Erythroblast (primary cell): Measurements from ENCODE around the gene TTC7B.

ENCODE experiments used
- GATA1 ChIP-seq: IDR thresholded peaks from 2 replicates; pipeline ENCODE4 v1.6.1; 2011; ENCODE audit warnings: low read depth, mild to moderate bottlenecking, control low read depth, low read length, moderate library complexity
- POLR2A ChIP-seq: IDR thresholded peaks from 2 replicates; pipeline ENCODE4 v1.6.1; 2011; ENCODE audit warnings: mild to moderate bottlenecking, low read length

DNA sequence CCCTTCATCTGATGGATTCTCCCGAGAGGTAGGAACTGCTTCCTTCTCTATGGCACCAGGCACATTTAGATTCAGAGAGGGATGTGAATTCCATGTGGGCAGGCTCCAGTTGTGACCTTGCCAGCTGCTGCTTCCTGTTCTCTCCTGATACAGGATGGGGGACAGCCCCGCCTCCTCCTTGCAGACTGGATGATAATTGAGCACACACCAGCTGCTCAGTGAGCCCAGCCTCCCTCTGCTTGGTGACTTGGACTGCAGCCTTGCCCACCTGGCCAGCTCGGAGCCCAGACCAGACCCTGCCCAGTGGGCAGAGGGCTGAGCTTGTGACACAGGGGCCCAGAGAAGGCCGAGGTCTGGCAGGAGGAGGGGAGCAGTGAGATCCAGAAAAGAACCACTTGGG lies 329.2 kb downstream of the TTC7B start:
- TF ChIP-seq POLR2A = no peak
- no peak for TF ChIP-seq GATA1
